ENCODE measurements around the gene ZNF827. TPM values are rescaled to one million over a fixed set of nuclear protein-coding genes. Genes with fewer than 3 reads are reported as not detected.

Gene ZNF827
- total and polyA plus RNA-seq, 8 donors = 3.8 to 13.8 (median 5.1) TPM

DNA sequence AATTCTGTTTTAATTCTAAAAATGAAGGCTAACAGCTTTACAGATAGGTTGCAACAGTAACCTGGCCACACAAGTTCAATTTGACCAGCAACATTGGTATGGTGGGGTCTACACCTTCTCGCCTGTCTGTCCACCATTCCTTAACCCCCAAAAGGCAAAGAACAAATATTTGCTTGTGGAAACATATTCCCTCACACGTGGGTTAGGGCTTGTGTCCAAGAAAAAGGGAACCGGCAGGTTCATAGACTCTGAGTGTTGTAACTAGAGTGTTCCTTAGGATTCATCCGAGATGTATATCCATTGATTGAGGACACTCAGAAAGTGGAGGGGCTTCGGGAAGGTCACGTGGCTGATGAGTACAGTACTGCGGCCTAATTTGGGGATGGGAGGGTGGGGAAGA lies 204.6 kb downstream of the ZNF827 start:
- no peak for FAIRE-seq

DNA sequence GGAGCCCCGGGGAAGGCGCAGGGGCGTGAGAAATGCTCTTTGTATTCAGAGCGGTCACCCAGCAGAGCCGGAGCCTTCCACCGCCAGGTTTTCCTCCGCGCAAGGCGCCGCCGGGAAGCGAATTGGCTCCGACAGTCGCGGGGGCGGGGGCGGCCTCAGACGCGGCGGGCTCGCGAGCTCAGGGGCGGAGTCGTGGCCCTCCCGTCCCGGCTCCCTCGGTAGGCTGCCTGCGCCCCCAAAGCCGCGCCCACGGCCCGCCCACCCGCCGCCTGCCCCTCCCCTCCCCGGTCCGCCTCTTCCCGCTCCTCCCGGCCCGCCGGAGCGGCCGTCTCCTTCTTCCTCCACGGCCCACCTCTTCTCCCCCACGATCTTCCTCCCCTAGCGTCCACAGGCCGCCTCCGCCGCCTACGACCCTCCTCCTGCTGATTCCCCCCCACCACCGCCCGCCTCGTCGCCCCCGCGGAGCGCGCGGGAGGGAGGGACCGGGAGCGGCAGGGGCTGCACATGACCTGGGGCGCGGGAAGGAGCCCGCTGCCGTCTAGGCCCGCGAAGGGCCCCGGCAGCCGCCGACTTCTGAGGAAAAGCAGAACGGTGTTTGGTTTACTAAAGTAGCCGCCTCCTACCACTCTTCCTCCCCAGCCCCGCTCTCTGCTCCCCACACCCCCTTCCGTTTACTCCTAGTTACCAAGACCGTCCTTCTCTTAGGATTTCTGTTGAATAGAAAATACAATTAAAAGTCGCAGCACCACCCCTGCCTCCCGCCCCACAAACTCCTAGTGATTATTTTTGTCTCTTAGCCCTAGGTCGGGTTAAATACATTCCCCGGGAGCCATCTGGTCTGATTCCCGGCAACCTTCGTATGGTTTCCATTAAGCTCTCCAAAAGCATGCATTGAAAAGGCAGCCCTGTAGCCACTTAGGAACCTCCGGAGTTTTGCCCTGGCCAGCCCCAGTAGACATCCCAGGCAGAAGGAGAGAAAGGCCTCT lies 205.4 kb downstream of the ZNF827 start:
- intact Hi-C loops (cut with DNase I) = no loop called here
- no peaks in the 10 kb centered on the region for H3K9me3 ChIP-seq
- 1% methylated on average over 52 to 81 of the region's 81 CpGs for WGBS, 2 donors
- TF ChIP-seq, protein P1, sequence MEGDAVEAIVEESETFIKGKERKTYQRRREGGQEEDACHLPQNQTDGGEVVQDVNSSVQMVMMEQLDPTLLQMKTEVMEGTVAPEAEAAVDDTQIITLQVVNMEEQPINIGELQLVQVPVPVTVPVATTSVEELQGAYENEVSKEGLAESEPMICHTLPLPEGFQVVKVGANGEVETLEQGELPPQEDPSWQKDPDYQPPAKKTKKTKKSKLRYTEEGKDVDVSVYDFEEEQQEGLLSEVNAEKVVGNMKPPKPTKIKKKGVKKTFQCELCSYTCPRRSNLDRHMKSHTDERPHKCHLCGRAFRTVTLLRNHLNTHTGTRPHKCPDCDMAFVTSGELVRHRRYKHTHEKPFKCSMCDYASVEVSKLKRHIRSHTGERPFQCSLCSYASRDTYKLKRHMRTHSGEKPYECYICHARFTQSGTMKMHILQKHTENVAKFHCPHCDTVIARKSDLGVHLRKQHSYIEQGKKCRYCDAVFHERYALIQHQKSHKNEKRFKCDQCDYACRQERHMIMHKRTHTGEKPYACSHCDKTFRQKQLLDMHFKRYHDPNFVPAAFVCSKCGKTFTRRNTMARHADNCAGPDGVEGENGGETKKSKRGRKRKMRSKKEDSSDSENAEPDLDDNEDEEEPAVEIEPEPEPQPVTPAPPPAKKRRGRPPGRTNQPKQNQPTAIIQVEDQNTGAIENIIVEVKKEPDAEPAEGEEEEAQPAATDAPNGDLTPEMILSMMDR (IDR thresholded peaks at IDR 0.05) = no peak
- peak; percentile 88 to 91 (median 88) for ATAC-seq
- no peak for FAIRE-seq
- peak overlapping the region; percentile 85 to 98 (median 92) for H3K27ac ChIP-seq
- peak; percentile 92 to 96 (median 96) for DNase-seq
- H3K27me3 ChIP-seq = no peaks in the 10 kb centered on the region
- H3K36me3 ChIP-seq = no peaks in the 10 kb centered on the region
- peak overlapping the region; percentile 28 to 60 (median 46) for H3K4me3 ChIP-seq
- H3K4me1 ChIP-seq = peaks cover 17 to 50% (median 35%) of the 10 kb centered on the region in 3 donors

More for the DNA sequence above, 204.6 kb downstream of the ZNF827 start:
- intact Hi-C loops (cut with DNase I) = no loop called here
- Histone ChIP-seq H3K4me1 (peaks cover 17 to 50% (median 35%) of the 10 kb centered on the region in 3 donors), H3K36me3 (no peaks in the 10 kb centered on the region), H3K9me3 (no peaks in the 10 kb centered on the region), H3K27me3 (no peaks in the 10 kb centered on the region), H3K4me3 (no peak overlapping the region), H3K27ac (peak overlapping the region; percentile 85 to 98 (median 92))
- DNase-seq (no peak), ATAC-seq (no peak)
- WGBS, 2 donors = 71 to 75% methylated on average over 7 of the region's 7 CpGs
- TF ChIP-seq, protein P1 (IDR thresholded peaks at IDR 0.05) = no peak

DNA sequence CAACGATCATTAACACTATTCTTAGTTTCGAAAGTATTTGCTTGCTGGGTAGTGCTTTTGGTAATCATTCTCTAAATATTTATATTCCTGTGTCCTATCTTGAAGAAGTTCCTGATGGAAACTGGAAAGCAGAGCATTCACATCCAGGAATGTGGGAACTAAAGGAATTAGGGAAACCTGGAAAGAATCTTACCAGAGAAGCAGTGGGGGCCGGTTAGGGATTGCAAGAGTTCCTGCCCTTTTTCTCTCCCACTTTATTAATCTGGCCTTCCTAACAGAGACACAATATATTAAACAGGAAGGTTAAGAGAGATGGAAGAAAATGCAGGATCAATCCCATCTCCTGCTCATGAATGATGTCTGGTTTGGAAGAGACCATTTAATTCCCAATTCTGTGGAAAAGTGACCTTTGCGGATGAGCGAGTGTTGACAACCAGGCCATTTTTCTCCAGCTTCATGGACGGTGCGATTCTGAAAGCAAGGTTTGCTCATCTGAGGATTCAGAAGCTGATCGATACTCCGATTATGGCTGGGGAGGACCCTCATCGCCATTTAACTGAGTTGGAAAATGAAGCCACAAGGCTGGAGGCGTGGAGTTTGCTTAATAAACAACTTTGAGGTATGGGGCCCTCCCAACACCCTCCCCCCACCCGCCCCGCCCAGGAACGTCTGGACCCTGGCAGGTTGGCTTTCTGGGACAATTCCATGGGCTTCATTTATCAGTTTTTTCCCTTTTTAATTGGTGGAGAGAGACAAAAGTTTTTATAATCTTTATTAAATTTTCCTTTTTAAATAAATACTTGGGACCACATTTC lies 206.4 kb downstream of the ZNF827 start:
- no peaks in the 10 kb centered on the region for H3K36me3 ChIP-seq
- H3K4me1 ChIP-seq = peaks cover 17 to 50% (median 35%) of the 10 kb centered on the region in 3 donors
- H3K27ac ChIP-seq = peak overlapping the region; percentile 85 to 98 (median 92)
- FAIRE-seq = no peak
- peak overlapping the region in 3 of 4 donors; percentile 43 to 60 (median 49) for H3K4me3 ChIP-seq
- TF ChIP-seq, protein P1 (IDR thresholded peaks at IDR 0.05) = no peak
- DNase-seq = no peak
- intact Hi-C loops (cut with DNase I) = no loop called here
- no peak for ATAC-seq
- H3K27me3 ChIP-seq = no peaks in the 10 kb centered on the region
- no peaks in the 10 kb centered on the region for H3K9me3 ChIP-seq
- WGBS, 2 donors = 15 to 22% methylated on average over 14 of the region's 14 CpGs

DNA sequence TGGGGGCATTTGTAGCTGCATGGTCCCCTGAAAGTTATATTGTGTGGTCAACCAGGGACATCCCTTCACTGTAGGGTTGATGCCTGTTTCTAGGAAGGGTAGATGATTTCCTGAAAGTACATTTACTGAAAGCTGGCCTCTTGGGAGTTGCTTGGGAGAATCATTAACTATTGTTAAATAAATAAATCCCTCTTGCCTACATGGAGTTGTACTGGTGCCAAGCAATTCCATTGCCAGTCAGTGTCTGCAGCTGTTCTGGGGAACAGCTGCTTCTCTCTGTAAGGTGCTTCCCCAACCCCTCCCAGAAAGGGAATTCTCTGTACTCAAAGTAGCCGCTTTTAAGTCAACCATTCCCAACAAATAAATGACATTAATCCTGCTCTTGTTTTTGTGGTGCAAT lies 207.6 kb downstream of the ZNF827 start:
- 5 to 13% methylated on average over 1 of the region's 1 CpG for WGBS, 2 donors
- peaks cover 13 to 46% (median 32%) of the 10 kb centered on the region in 3 donors for H3K4me1 ChIP-seq
- no peaks in the 10 kb centered on the region for H3K27me3 ChIP-seq
- H3K4me3 ChIP-seq = no peak overlapping the region
- intact Hi-C loops (cut with DNase I) = no loop called here
- DNase-seq (peak in 4 of 6 donors; percentile 66 to 86 (median 78)), FAIRE-seq (no peak), ATAC-seq (peak; percentile 38 to 67 (median 46))
- peak overlapping the region in 2 of 4 donors; percentile 8 to 16 for H3K27ac ChIP-seq
- H3K36me3 ChIP-seq = no peaks in the 10 kb centered on the region
- no peaks in the 10 kb centered on the region for H3K9me3 ChIP-seq
- TF ChIP-seq, protein P1 (IDR thresholded peaks at IDR 0.05) = no peak
